Activated CD8-positive, alpha-beta memory T cell treated with anti-CD3 and anti-CD28 coated beads, Interleukin-2, amount 50 U/mL, for 48 hours (primary cell): ENCODE results near the gene RNF115.
"Not testable (repeated sequence)": the region's sequence is repeated elsewhere in the genome, so short reads cannot be mapped to it uniquely, and the experiment has no call there.

Experiments used
- DNase-seq: peaks from one replicate; pipeline ENCODE4 v3.0.0-alpha.2; 2020

Gene RNF115

DNA sequence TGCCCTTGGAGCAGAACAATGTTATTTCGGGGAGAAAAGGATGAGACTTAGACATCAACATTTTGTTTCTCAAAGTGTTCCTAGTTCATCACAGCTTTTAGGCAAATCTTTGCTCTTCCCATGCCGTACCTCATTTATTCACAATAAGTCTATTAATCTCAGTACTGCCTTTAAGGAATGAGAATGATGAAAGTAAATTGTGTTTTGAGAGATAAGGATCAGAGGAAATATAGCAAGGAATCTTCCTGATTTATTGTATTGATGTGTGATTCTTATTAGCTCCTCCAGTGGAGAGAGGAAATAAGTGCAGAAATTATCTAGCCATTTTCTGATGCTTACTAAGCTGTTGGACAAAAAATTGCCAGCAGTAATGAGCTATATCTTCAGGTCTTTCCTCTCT, 2.1 kb upstream of the RNF115 start:
- no peak for DNase-seq

DNA sequence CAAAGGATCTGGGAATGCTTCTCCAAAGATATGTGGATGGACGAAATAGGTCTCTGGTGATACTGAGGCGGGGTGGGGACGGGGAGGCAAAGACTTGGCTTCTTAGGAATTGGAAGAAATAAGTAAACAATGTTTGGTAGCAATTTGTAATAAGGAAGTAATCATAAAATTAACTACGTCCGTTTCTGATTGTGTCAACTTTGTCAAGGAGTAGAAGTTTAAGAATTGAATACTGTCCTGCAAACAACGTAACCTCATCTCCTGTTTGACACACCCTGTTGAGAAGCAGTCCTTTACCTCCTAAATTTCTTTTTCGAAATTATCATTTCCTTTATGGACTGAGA, 576 bp upstream of the RNF115 start:
- DNase-seq: no peak

DNA sequence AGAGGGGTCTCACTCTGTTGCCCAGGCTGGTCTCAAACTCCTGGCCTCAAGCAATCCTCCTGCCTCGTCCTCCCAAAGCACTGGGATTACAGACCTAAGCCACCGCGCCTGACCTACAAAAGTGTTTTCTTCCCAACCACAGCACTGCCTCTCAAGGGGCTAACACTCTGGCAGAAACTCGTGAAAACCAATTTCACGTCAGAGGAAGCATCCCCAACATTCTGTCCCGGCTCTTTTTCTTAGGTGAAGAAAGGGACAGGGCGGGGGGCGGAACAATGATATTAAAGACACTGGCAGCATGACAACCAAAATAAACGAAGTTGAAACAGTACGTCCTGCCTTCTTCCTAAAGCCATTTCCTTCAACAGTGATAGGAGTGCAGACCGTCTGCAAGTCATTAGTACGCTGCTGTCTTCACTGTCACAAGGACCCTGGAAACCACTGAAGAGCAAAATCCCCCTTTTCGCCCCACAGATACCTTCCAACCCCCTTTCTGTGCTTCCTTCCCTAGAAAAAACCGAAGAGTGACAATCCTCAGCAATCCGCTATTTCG, 1.0 kb downstream of the RNF115 start:
- DNase-seq: not testable (repeated sequence)

DNA sequence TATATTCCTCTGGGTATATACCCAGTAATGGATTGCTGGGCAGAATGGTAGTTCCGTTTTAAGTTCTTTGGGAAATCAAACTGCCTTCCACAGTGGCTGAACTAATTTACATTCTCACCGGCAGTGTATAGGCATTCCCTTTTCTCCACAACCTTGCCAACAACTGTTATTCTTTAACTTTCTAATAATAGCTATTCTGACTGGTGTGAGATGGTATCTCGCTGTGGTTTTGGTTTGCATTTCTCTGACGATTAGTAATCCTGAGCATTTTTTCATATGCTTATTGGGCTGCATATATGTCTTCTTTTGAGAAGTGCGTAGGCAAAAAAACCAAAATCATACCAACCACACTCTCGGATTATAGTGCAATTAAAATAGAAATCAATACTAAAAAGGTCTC, 5.8 kb downstream of the RNF115 start:
- DNase-seq: not testable (repeated sequence)

DNA sequence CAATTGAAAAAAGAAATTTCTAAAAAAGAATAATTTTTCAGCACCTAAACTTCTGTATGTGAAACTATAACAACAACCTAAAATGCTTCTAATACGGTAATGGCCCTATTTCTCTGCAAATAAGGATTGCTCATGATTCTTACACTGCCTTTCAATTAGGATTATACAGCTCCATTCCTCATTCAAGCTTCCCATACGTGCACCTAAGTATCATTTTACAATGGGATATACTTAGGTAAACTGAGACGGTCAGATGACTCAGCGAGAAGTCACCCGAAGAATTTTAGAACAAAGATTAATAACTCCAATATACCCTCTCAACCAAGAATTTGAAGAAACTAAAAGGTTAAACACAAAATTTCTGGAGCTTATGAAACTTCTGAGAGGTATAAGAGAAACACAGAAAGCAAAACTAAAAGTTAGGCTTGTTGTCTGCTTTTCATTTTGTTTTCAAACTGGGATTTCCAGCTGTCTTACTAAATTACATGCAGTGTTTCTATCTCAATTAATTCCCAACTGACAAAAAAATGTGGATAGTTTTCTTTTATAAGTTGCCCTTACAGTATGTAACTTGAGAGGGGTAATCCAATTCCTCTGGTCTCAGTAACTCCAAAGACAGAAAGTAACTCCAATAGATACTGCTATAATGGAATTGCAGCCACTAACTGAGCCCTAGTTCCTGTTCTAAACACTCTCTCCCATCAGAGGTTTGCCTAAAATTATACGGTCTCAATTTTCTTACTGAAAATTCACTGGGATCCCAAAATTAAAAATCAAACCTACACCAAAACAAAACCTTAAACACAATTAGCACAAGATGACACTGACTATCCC, 10.7 kb downstream of the RNF115 start:
- DNase-seq: not testable (repeated sequence)

DNA sequence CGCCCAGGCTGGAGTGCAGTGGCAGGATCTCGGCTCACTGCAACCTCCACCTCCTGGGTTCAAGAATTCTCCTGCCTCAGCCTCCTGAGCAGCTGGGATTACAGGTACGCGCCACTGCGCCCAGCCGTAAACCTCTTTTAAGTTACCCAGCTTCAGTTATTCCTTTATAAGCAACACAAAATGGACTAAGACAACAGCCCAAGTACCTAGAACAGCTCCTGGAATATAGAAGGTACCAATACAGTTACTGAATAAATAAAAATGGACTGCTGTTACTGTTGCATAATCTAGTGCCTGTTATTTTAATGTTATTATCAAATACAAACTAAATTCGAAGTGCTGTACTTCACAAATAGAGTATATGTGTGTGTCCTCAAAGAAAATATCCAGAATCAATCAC, 17.1 kb downstream of the RNF115 start:
- DNase-seq: no peak

DNA sequence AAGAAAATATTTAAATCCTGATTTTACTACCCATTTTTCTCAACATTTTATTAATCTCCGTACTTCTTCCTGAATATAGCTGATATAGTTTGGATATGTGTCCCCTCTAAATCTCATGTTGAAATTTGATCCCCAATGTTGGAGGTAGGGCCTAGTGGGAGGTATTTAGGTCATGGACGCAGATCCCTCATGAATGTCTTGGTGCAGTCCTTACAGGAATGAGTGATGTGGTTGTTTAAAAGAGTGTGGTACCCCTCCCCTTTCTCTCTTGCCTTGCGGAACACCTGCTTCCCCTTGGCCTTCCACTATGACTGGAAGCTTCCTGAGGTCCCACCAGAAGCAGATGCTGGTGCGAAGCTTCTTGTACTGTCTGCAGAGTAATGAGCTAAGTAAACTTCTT, 17.5 kb downstream of the RNF115 start:
- no peak for DNase-seq

DNA sequence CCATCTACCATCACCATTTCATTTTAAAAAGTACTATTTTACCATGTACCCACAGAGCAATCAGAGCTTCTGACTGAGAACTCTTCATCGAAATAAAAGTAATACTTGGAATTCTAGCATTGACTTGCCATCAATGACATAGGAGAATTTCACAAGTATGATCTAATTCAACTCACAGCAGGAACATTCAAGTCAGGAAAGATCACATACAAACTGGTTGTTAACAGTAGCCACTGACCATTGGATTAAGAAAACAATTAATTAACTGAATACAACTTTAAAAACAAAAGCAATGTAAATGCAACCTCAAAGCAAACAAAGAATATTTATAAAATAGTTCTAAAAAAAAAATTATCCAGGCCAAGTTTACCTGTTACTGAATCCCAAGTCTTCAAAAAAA, 18.8 kb downstream of the RNF115 start:
- DNase-seq: no peak

DNA sequence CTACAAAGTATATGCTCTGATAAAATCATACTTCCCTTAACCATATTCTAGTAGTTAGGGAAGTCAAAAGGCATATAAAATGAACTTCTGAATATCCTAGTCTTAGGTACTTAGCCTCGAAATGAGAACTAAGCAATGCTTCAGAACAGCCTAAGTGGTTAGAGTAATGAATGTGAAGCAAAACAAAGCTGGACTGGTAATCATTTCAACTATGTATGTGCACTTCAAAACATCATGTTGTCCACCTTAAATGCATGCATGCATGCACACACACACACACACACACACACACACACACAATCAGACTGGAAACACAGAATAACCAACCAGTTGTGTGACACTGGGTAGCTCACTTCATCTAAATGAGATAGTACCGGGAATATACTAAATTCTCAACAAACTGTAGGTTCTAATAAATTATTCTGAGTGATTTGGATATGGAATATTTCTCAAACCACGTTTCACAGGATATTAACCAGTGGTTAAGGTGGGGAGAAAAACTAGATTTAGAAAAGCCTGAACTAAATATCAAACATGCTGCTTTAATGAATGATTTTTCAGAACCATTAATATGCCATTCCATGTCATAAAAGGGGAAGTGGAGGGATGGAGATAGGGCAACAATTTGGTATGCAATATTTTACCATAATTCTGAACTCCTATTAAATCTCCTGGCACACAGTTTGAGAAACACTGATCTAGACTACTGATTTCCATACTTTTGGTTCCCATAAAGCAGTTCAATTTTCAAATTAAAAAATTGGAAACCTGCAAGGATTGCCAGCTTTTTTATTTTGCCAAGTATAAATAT, 19.5 kb downstream of the RNF115 start:
- no peak for DNase-seq

DNA sequence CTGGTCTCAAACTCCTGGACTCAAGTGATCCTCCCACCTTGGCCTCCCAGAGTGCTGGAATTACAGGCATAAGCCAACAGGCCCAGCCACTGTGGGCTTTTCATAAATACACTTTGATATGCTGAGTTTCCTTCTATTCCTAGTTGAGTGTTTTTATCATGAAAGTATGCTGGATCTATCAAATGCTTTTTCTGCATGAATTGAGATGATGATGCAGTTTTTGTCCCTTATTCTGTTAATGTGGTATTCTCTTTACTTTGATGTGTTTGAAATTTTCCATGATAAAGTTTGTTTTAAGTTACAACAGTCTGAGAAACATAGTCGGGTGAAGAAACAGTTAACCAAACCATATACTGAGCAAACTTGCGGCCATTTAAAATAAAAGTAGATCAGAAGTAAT, 24.1 kb downstream of the RNF115 start:
- no peak for DNase-seq

DNA sequence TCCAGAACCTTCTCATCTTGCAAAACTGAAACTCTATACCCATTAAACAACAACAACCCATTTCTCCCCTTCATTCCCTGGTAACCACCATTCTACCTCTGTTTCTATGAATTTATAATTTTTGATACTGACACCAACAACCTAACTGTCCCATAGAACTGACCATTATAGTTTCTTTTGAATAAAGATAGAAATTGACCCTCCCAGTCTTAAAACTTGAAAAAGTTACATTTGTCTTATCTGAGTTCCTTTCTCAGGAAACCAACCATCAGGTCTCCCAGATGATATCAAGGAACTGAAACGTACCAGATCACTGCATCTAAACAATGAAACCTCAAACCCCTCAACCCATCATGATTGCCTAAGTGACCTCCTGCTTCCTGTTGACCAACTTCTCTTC, 27.1 kb downstream of the RNF115 start:
- no peak for DNase-seq

DNA sequence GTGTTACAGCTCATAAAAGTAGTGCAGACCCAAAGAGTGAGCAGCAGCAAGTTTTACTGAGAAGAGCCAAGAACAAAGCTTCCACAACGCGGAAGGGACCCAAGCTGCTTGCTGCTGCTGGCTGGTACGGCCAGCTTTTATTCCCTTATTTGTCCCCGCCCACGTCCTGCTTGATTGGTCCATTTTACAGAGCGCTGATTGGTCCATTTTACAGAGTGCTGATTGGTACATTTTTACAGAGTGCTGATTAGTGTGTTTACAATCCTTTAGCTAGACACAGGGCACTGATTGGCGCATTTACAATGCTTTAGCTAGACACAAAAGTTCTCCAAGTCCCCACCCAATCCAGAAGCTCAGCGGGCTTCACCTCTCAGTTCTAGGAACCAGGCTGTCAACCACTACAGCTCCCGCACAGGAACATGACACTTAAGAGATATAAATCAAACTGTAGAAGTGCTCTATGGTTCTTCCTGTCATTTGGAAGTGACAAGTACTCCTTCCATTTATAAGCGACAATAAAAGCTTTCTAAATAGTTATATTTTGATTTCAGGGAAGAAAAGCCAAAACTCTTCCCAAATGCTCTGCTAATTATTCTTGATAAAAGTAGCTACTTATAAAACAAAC, 28.5 kb downstream of the RNF115 start:
- no peak for DNase-seq

DNA sequence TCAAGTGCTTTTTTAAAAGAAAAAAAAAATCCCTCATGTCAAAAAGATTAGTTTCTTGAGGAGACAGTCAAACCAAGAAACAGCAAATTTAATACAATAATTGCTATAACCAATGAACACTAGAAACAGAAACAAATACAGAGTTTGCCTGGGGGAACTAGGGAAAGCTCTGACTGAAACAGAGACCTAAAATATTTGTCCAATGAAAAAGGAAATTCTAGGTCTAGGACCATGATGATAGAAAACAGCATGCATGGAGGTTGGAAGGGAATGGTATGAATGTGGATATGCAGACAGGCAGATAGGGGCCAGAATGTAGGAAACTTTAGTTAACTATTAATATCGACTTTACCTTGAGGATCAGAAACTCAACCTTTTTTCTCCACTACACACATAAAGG, 31.4 kb downstream of the RNF115 start:
- no peak for DNase-seq

DNA sequence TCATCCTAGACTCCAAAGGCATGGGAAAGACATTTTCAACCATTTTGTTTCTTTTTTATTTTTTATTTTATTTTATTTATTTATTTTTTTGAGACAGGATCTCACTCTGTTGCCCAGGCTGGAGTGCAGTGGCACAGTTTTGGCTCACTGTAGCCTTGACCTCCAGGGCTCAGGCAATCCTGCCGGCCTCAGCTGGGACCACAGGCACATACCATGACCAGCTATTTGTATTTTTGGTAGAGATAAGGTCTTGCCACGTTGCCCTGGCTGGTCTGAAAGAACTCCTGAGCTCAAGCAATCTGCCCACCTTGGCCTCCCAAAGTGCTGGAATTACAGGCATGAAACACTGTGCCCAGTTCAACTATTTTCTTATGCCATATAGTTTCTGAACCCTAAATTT, 32.0 kb downstream of the RNF115 start:
- not testable (repeated sequence) for DNase-seq

DNA sequence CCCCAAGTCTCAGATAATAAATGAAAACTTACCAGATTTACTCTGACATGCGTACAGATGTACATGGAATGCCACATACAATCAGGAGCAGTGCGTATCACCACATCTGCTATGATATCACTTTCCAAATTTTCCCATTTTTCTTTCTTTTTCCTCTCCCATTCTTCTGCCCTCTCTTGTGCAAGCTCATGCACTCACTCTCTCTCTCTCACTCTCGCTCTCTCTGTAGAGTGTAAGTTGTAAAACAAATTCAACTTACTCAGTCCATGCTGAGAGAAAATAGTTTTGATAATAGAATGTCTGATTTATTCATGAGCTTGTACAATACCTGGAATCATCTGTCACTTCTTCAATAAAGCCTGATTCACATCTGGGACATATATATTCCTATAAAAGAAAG, 35.3 kb downstream of the RNF115 start:
- no peak for DNase-seq

DNA sequence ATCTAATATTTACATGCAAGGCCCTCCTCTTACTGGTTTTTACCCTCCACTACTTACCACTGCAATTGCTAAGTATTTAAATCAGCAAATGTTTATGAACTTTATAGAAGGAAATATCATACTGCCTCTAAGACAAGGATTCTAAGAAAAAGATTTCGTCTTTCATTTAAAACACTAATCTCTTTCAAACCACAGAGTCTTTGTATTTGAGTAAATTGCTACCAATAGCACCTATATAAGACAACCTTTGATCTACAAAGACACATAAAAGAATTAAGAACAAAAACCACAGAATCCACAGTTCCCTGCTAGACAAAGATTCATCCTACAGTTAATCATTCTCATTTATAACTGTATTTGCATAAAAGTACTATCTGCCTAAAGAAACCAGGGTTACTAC, 37.6 kb downstream of the RNF115 start:
- no peak for DNase-seq

DNA sequence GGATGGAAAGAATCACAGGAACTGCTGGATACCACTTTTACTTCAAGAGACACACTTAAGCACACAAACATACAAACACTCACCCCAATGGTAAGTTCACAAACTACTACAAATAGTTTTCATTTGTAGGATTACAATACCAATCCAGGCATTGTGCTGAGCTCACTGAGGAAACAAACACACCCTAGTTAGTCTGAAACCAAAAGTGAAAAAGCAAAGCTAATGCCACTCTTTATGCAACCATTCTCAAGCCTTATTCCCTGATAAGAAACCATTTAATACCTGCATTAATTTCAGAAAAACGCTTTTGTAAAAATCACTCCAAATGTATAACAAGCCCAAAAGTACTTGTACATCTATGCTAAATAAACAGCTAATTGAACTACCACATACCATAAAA, 38.3 kb downstream of the RNF115 start:
- no peak for DNase-seq

DNA sequence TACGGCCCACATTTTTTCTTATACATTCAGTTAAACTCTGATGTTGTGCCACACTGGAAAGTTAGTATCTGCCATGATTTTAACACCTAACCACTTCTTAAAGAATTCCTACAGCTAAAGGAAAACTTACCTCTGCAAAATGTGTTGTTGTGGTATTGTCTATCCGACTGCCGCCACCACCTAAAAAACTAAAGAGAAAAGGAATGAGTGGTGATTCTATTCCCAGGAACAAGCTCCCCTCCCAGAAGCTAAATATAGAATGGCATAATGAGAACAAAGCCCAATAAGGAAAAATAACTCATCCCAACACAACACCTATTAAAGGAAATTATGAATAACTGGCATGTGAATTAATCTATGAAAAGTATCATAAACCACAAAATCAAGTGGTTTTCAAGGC, 39.5 kb downstream of the RNF115 start:
- no peak for DNase-seq

DNA sequence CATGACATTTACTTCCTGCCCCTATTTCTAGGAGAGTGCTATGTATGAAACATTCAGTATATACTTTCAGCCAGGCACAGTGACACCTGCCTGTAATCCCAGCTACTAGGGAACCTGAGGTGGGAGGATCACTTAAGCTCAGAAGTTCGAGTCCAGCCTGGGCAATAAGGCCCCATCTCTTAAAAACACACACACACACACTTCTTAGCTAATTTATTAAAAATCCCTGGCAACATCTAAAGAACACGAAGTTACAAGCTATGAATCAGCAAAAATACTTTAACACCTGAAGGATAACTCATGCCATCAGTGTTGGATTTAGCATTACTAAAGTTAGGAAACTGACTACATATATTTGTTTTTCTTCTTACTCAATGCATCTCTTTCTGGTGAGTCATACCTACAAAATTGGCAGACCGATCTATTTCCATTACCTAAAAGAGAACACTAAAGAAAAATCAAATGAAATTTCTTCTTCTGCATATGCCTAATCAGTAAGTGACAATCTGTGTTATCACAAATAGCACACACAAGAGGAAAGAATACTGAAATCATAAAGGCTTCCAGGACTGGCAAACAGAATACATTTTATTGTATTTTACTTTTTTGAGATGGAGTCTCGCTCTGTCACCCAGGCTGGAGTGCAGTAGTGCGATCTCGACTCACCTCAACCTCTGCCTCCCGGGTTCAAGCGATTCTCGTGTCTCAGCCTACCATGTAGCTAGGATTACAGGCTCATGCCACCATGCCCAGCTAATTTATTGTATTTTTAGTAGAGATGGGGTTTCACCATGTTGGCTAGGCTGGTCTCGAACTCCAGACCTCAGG, 41.4 kb downstream of the RNF115 start:
- DNase-seq: no peak

DNA sequence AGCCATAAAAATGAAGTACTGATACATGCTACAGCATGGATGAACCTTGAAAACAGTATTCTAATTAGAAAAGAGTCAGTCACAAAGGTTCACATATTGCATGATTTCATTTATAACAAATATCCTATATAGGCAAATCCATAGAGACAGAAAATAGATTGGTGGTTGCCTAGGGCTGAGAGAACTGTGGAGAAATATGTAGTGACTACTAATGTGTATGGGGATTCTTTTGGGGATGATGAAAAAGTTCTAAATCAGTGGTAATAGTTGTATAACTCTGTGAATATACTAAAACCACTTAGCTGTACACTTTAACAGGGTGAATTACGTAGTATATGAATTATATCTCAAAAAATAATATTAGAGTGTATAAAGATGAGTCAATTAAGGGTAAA, 45.8 kb downstream of the RNF115 start:
- no peak for DNase-seq

DNA sequence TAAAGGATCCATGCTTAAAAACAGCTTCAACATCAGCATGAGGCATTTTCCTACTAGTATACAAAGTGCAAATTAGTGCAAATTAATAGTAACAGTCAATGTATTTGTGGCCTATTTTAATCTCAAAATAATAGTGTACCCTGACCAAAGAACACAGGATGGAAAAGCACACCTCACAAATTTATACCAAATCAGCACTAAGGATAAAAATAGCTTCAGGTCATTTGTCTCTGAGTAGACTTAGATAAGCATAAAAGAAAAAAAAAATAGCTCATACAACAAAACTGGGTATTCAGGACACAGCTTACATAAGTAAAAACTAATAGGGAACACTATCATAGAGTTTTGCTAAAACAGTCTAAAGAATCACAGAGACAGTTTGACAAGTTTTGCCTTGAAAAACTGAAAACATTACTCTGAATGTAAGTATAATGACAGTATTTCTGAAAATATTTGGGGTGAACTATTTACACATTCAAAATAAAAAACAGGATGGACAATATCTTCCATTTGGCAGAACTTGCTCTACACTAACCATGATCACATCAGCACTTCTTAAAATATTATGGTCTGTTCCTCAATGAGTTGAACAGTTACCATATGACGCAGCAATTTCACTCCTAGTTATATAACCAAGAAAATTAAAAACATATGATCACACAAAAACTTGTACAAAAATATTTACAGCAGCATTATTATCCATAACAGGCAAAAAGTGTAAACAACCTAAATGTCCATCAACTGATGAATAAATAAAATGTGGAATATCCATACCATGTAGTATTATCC, 46.3 kb downstream of the RNF115 start:
- no peak for DNase-seq

DNA sequence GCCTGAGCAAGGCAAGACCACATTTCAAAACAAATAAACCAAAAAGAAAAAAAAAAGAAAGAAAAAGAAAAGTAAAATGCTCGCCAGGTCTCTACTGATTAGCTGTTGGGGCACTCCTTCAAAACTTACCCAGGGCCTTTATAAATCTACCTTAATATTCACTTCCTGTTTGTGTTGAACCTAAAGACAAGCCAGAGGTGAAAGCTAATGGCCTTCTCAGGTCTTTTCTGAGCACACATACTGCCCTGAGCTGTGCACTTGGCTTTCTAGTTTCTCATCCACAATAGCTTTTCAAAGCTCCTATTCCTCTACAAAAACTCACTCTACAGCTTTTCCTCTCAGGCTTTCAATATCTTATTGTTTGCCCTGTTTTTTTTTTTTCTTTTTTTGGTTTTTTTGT, 50.5 kb downstream of the RNF115 start:
- DNase-seq: no peak
